Measurements from ENCODE around the gene RAB3IP.

GRCh38 chr12:69779928-69780327 lies 41.3 kb downstream of the RAB3IP start:
- no peak for TF ChIP-seq CTCF (IDR thresholded peaks at IDR 0.05)
- no peak for TF ChIP-seq POLR2AphosphoS5 (IDR thresholded peaks at IDR 0.05)
